Tibial artery (tissue), 4 donors: Measurements from ENCODE around the gene CCR5AS.
"Not testable (repeated sequence)": the region's sequence is repeated elsewhere in the genome, so short reads cannot be mapped to it uniquely, and the experiment has no call there.

Source experiments
- DNase-seq, 2 donors: peaks; one replicate each; pipeline ENCODE4 v3.0.0-alpha.2; 2019
- H3K27ac ChIP-seq, 2 donors: fragments of 200-600 bp; sonication (generic) in 1 of 2; 1 replicate in 1 of 2; 2 replicates in 1 of 2; pipeline ENCODE4 v1.5.1; 2018 to 2019; ENCODE audit warnings: mild to moderate bottlenecking in 1 of 2
- H3K27me3 ChIP-seq, 2 donors: fragments of 200-600 bp; sonication (generic) in 1 of 2; one replicate each; pipeline versions ENCODE4 v1.5.1 to v1.6.0; 2016 to 2019
- H3K36me3 ChIP-seq, 3 donors: fragments of 200-600 bp; sonication (generic) in 2 of 3; one replicate each; pipeline ENCODE4 v1.5.1; 2016 to 2019; ENCODE audit warnings: mild to moderate bottlenecking in 2 of 3
- H3K4me1 ChIP-seq, 4 donors: fragments of 200-600 bp; sonication (generic) in 2 of 4; 1 replicate in 3 of 4; 2 replicates in 1 of 4; pipeline ENCODE4 v1.5.1; 2016 to 2019
- H3K4me3 ChIP-seq, 2 donors: fragments of 200-600 bp; sonication (generic) in 1 of 2; 1 replicate in 1 of 2; 2 replicates in 1 of 2; pipeline ENCODE4 v1.5.1; 2018 to 2019; ENCODE audit warnings: mild to moderate bottlenecking in 2 of 2
- H3K9me3 ChIP-seq, 3 donors: fragments of 200-600 bp; sonication (generic) in 1 of 3; one replicate each; pipeline ENCODE4 v1.5.1; 2016 to 2019
- intact Hi-C: fragments of 100-400 bp; cut with DNase I; formaldehyde crosslinking; loops from one replicate; pipeline ENCODE4 v1.15.0; 2023; ENCODE audit warnings: low total_unique reads
- TF ChIP-seq, protein P1 (sequence below), 2 experiments: fragments of 200-600 bp in 1 of 2; fragments of 450-650 bp in 1 of 2; IDR thresholded peaks; one replicate each; pipeline ENCODE4 v1.5.1; 2017 to 2019; ENCODE audit warnings: antibody characterized with exemption in 2 of 2, mild to moderate bottlenecking in 1 of 2, moderate library complexity in 1 of 2

The CCR5AS gene

DNA sequence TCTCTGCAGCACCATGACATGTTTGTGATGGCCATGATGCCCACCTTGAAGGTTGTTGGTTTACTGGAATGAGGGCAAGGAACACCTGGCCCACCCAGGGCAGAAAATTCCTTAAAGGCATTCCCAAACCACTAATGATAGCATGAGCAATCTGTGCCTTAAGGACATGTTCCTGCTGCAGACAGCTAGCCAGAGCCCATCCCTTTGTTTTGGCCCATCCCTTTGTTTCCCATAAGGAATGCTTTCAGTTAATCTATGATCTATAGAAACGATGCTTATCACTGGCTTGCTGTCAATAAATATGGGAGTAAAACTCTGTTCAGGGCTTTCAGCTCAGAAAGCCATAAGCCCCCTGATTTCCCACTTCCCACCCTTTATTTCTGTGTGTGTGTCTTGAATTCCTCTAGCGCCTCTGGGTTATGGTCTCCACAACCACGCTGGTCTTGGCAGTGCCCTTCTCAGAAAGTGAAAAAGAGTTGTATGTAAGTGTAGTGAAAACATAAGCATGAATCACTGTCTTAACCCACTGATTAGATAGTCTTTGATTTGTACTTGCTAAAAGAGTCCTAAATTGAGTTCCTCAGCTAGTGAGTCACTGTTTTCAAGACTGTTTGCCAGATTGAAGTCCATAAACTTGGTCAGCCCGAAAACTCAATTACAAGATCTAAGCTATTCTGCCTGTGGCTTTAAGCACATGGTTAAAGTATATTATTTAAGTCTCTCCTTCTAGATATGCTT is 72.0 kb downstream of the CCR5AS start:
- Histone ChIP-seq H3K4me1 (no peaks in the 10 kb centered on the region), H3K36me3 (no peaks in the 10 kb centered on the region), H3K4me3 (no peak overlapping the region), H3K9me3 (peaks cover 5 to 13% (median 9%) of the 10 kb centered on the region in 3 donors), H3K27ac (no peak overlapping the region), H3K27me3 (no peaks in the 10 kb centered on the region)
- TF ChIP-seq, protein P1, sequence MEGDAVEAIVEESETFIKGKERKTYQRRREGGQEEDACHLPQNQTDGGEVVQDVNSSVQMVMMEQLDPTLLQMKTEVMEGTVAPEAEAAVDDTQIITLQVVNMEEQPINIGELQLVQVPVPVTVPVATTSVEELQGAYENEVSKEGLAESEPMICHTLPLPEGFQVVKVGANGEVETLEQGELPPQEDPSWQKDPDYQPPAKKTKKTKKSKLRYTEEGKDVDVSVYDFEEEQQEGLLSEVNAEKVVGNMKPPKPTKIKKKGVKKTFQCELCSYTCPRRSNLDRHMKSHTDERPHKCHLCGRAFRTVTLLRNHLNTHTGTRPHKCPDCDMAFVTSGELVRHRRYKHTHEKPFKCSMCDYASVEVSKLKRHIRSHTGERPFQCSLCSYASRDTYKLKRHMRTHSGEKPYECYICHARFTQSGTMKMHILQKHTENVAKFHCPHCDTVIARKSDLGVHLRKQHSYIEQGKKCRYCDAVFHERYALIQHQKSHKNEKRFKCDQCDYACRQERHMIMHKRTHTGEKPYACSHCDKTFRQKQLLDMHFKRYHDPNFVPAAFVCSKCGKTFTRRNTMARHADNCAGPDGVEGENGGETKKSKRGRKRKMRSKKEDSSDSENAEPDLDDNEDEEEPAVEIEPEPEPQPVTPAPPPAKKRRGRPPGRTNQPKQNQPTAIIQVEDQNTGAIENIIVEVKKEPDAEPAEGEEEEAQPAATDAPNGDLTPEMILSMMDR (IDR thresholded peaks at IDR 0.05), result no peak
- no peak for DNase-seq
- intact Hi-C loops, result no loop called here

DNA sequence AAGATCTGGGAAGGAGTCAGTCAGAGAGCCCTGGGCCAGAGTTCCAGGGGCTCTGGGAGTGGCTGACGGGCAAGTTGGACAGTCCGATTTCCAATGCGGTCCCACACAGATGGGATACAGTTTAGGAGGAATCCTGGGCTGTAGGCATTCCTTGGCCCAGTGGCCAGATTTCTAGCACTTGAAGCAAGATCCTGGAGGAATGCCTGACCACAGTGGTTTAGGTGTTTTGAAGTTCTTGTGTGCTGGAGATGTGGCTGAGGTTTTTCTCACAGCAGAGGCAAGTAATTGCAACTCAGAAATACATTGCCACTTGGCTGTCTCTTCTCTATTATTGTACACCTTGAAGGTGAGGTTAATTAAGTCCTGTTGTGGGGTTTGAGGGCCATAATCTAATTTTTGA is 76.2 kb downstream of the CCR5AS start:
- H3K36me3 ChIP-seq, H3K27ac ChIP-seq, intact Hi-C loops, H3K27me3 ChIP-seq, H3K9me3 ChIP-seq, H3K4me1 ChIP-seq, DNase-seq, H3K4me3 ChIP-seq: not testable (repeated sequence)

DNA sequence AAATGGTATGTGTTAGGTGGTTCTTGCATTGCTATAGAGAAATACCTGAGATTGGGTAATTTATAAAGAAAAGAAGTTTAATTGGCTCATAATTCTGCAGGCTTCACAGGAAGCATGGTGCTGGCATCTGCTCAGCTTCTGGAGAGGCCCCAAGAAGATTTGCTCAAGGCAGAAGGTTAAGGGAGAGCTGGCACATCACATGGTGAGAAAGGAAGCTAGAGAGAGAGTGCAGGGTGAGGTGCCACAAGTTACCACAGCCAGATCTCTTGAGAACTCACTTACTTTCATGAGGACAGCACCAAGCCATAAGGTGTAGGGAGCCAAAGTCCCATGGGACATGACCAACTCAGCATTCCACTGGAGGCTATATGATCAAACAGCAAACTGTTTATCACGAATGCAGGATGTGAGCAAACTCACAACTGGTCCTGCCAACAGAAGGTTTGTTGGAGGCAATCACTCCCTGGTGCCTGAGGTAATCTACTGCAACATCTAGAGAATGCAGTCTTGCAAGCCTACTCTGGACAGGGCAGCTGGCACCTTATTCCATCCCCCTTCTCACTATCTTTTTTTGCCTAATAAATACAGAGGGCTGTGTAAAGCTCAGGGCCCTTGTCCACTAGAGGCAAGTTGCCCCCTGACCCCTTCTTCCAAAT is 81.1 kb downstream of the CCR5AS start:
- Histone ChIP-seq H3K4me1 (no peaks in the 10 kb centered on the region), H3K27me3 (no peaks in the 10 kb centered on the region), H3K36me3 (no peaks in the 10 kb centered on the region), H3K4me3 (no peak overlapping the region), H3K27ac (no peak overlapping the region), H3K9me3 (no peaks in the 10 kb centered on the region)
- TF ChIP-seq, protein P1 (IDR thresholded peaks at IDR 0.05), result no peak
- DNase-seq, result no peak
- intact Hi-C loops, result no loop called here

DNA sequence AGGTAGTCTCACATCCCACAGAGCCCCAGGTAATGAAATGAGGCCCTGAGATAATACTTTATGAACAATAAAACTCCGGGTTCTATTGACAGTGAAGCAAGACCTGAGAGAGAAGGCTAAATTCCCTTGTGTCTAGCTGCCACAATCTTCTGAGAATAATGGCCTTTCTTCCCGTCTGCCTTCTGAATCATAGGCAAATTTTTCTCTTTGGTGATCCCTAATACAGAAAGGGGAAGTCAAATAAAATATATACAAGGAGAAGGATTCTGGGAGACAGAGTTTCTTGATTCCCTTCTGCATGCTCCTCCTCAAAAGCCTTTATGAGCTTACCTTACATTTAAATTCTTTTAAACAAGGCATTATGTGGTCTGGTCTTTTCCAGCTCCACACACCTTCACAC is 82.8 kb downstream of the CCR5AS start:
- Histone ChIP-seq H3K4me3 (no peak overlapping the region), H3K27ac (no peak overlapping the region), H3K4me1 (no peaks in the 10 kb centered on the region), H3K9me3 (no peaks in the 10 kb centered on the region), H3K27me3 (no peaks in the 10 kb centered on the region), H3K36me3 (no peaks in the 10 kb centered on the region)
- TF ChIP-seq, protein P1 (IDR thresholded peaks at IDR 0.05), result no peak
- no peak for DNase-seq
- intact Hi-C loops, result no loop called here

DNA sequence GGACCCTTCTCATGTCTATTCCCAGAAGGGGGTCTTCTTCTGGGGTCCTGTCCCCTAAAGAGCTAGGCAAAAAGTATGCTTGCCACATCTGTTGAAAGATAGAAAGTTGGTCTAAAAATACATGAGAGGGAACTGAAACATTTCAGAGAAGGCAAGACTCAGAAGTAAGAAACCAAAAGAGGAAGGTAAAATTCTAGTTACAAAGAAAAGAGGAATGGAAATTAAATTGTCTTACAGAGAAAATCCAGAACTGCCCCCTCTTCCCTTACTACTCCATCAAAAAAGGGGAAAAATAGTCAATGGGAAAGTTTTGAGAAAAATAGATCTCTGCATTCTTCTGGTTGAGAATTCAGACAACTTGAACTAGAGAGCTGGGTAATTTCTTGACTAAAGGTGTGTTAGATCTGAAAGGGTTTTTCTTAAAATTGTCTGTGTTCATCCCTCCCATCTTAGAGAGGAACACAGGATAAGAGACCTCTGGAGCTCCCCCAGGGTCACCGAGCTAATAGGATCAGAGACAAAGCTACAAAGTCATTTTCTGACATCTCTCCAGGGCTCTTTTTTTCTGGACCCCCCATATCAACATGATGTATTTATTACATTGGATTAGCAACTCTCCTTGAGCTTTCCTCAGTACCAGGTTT is 85.3 kb downstream of the CCR5AS start:
- no peak overlapping the region for H3K27ac ChIP-seq
- no peaks in the 10 kb centered on the region for H3K27me3 ChIP-seq
- TF ChIP-seq, protein P1 (IDR thresholded peaks at IDR 0.05), result no peak
- no peak overlapping the region for H3K4me3 ChIP-seq
- no peaks in the 10 kb centered on the region for H3K36me3 ChIP-seq
- no peaks in the 10 kb centered on the region for H3K4me1 ChIP-seq
- intact Hi-C loops, result no loop called here
- no peak for DNase-seq
- no peaks in the 10 kb centered on the region for H3K9me3 ChIP-seq
